Measurements from ENCODE around the gene PYHIN1. TPM values are rescaled to one million over a fixed set of nuclear protein-coding genes. Genes with fewer than 3 reads are reported as not detected.
A peak's percentile ranks its signal among the peaks of the same experiment; 100 is the strongest.
"Not testable (repeated sequence)": the region's sequence is repeated elsewhere in the genome, so short reads cannot be mapped to it uniquely, and the experiment has no call there.

PYHIN1 gene
- total RNA-seq, 1 experiment from 2014 or later: not detected

GRCh38 chr1:158998781-158999161 lies 67.4 kb downstream of the PYHIN1 start:
- peak overlapping the region; percentile 49 for H3K4me3 ChIP-seq (ENCODE audit: insufficient read depth, low read depth, low read length)
- H3K36me3 ChIP-seq (replicated peaks; ENCODE audit: control insufficient read depth, insufficient read depth, low read length): no peaks in the 10 kb centered on the region
- no peaks in the 10 kb centered on the region for H3K27me3 ChIP-seq (ENCODE audit: control insufficient read depth, insufficient read depth, low read length)
- DNase-seq: peak; percentile 26

- peak; percentile 67 for DNase-seq
- H3K36me3 ChIP-seq (replicated peaks; ENCODE audit: control insufficient read depth, insufficient read depth, low read length): no peaks in the 10 kb centered on the region
- H3K27me3 ChIP-seq (ENCODE audit: control insufficient read depth, insufficient read depth, low read length): peaks cover 3% of the 10 kb centered on the region; the same call in 1 of the 2 replicates
- peak overlapping the region; percentile 49 for H3K4me3 ChIP-seq (ENCODE audit: insufficient read depth, low read depth, low read length)
Measured at GRCh38 chr1:158999316-159000069, 68.1 kb downstream of the PYHIN1 start.

GRCh38 chr1:159000070-159000409 lies 68.7 kb downstream of the PYHIN1 start:
- Histone ChIP-seq H3K27me3 (ENCODE audit: control insufficient read depth, insufficient read depth, low read length) (peaks cover 4% of the 10 kb centered on the region; the same call in 1 of the 2 replicates), H3K4me3 (ENCODE audit: insufficient read depth, low read depth, low read length) (peak overlapping the region; percentile 49), H3K36me3 (replicated peaks; ENCODE audit: control insufficient read depth, insufficient read depth, low read length) (no peaks in the 10 kb centered on the region)
- no peak for DNase-seq

GRCh38 chr1:159000625-159001024 lies 69.3 kb downstream of the PYHIN1 start:
- DNase-seq: peak; percentile 38
- no peak overlapping the region for H3K4me3 ChIP-seq (ENCODE audit: insufficient read depth, low read depth, low read length)
- no peaks in the 10 kb centered on the region for H3K36me3 ChIP-seq (replicated peaks; ENCODE audit: control insufficient read depth, insufficient read depth, low read length)
- peaks cover 6% of the 10 kb centered on the region; the same call in 1 of the 2 replicates for H3K27me3 ChIP-seq (ENCODE audit: control insufficient read depth, insufficient read depth, low read length)

- no peak for DNase-seq
- Histone ChIP-seq H3K27me3 (ENCODE audit: control insufficient read depth, insufficient read depth, low read length) (peaks cover 8% of the 10 kb centered on the region; the same call in 1 of the 2 replicates), H3K4me3 (ENCODE audit: insufficient read depth, low read depth, low read length) (no peak overlapping the region), H3K36me3 (replicated peaks; ENCODE audit: control insufficient read depth, insufficient read depth, low read length) (no peaks in the 10 kb centered on the region)
Measured at GRCh38 chr1:159005161-159005560, 73.8 kb downstream of the PYHIN1 start.

GRCh38 chr1:159005676-159006075 lies 74.3 kb downstream of the PYHIN1 start:
- Histone ChIP-seq H3K4me3 (ENCODE audit: insufficient read depth, low read depth, low read length) (peak overlapping the region; percentile 10), H3K27me3 (ENCODE audit: control insufficient read depth, insufficient read depth, low read length) (peaks cover 8% of the 10 kb centered on the region; the same call in 1 of the 2 replicates), H3K36me3 (replicated peaks; ENCODE audit: control insufficient read depth, insufficient read depth, low read length) (no peaks in the 10 kb centered on the region)
- DNase-seq: peak; percentile 30

- H3K4me3 ChIP-seq (ENCODE audit: insufficient read depth, low read depth, low read length): peak overlapping the region; percentile 10
- peak; percentile 54 for DNase-seq
- H3K27me3 ChIP-seq (ENCODE audit: control insufficient read depth, insufficient read depth, low read length); H3K36me3 ChIP-seq (replicated peaks; ENCODE audit: control insufficient read depth, insufficient read depth, low read length): not testable (repeated sequence)
Measured at GRCh38 chr1:159006210-159006807, 75.0 kb downstream of the PYHIN1 start.

- H3K27me3 ChIP-seq (ENCODE audit: control insufficient read depth, insufficient read depth, low read length): peaks cover 8% of the 10 kb centered on the region; the same call in 1 of the 2 replicates
- H3K4me3 ChIP-seq (ENCODE audit: insufficient read depth, low read depth, low read length): no peak overlapping the region
- H3K36me3 ChIP-seq (replicated peaks; ENCODE audit: control insufficient read depth, insufficient read depth, low read length): no peaks in the 10 kb centered on the region
- DNase-seq: no peak
Measured at GRCh38 chr1:159007726-159008125, 76.4 kb downstream of the PYHIN1 start.

GRCh38 chr1:159008744-159009188 lies 77.4 kb downstream of the PYHIN1 start:
- H3K36me3 ChIP-seq (replicated peaks; ENCODE audit: control insufficient read depth, insufficient read depth, low read length): no peaks in the 10 kb centered on the region
- DNase-seq: no peak

GRCh38 chr1:159009287-159009686 lies 77.9 kb downstream of the PYHIN1 start:
- Histone ChIP-seq H3K36me3 (replicated peaks; ENCODE audit: control insufficient read depth, insufficient read depth, low read length) (no peaks in the 10 kb centered on the region), H3K4me3 (ENCODE audit: insufficient read depth, low read depth, low read length) (no peak overlapping the region), H3K27me3 (ENCODE audit: control insufficient read depth, insufficient read depth, low read length) (peaks cover 6% of the 10 kb centered on the region; the same call in 1 of the 2 replicates)
- no peak for DNase-seq

More at GRCh38 chr1:159008744-159009188, 77.4 kb downstream of the PYHIN1 start:
- H3K4me3 ChIP-seq (ENCODE audit: insufficient read depth, low read depth, low read length): no peak overlapping the region
- peaks cover 8% of the 10 kb centered on the region; the same call in 1 of the 2 replicates for H3K27me3 ChIP-seq (ENCODE audit: control insufficient read depth, insufficient read depth, low read length)

- Histone ChIP-seq H3K27me3 (ENCODE audit: control insufficient read depth, insufficient read depth, low read length) (peaks cover 6% of the 10 kb centered on the region), H3K4me3 (ENCODE audit: insufficient read depth, low read depth, low read length) (no peak within 1 kb of the TSS), H3K36me3 (replicated peaks; ENCODE audit: control insufficient read depth, insufficient read depth, low read length) (no peaks in the 10 kb centered on the region)
- DNase-seq: no peak
Measured at GRCh38 chr1:159009704-159010361, 78.5 kb downstream of the PYHIN1 start, which contains the start of gene IFI16. Gene IFI16 (plus strand): TSS chr1:159009907. CDS start chr1:159014681, 4,774 bp downstream.

- no peaks in the 10 kb centered on the region for H3K36me3 ChIP-seq (replicated peaks; ENCODE audit: control insufficient read depth, insufficient read depth, low read length)
- DNase-seq: no peak
- H3K27me3 ChIP-seq (ENCODE audit: control insufficient read depth, insufficient read depth, low read length): peaks cover 3% of the 10 kb centered on the region
- H3K4me3 ChIP-seq (ENCODE audit: insufficient read depth, low read depth, low read length): no peak overlapping the region
Measured at GRCh38 chr1:159010391-159010790, 79.0 kb downstream of the PYHIN1 start.

GRCh38 chr1:159011001-159011400 lies 79.6 kb downstream of the PYHIN1 start:
- not testable (repeated sequence) for H3K36me3 ChIP-seq (replicated peaks; ENCODE audit: control insufficient read depth, insufficient read depth, low read length); H3K4me3 ChIP-seq (ENCODE audit: insufficient read depth, low read depth, low read length); H3K27me3 ChIP-seq (ENCODE audit: control insufficient read depth, insufficient read depth, low read length); DNase-seq

- no peak for DNase-seq
- Histone ChIP-seq H3K27me3 (ENCODE audit: control insufficient read depth, insufficient read depth, low read length) (peaks cover 3% of the 10 kb centered on the region), H3K4me3 (ENCODE audit: insufficient read depth, low read depth, low read length) (no peak overlapping the region), H3K36me3 (replicated peaks; ENCODE audit: control insufficient read depth, insufficient read depth, low read length) (no peaks in the 10 kb centered on the region)
Measured at GRCh38 chr1:159011751-159012150, 80.4 kb downstream of the PYHIN1 start.
